Caco-2 (cell line): ENCODE measurements around the gene SDHB. TPM values are rescaled to one million over a fixed set of nuclear protein-coding genes. Genes with fewer than 3 reads are reported as not detected.

ENCODE experiments used
- BruUV-seq: library from RNA; stranded (reverse); fragments of 400-500 nt; replicated peaks from 2 replicates; lab custom pipeline; 2021; lab: Mats Ljungman, UMichigan
- CTCF ChIA-PET: fragments of 300-600 bp; sonication (Branson Sonifier 250); formaldehyde crosslinking; loops from one replicate; lab custom pipeline; 2022; ENCODE audit warnings: antibody characterized with exemption; lab: Charles Lee
- POLR2A ChIA-PET: fragments of 300-600 bp; sonication (Branson Sonifier 250); formaldehyde crosslinking; loops from one replicate; lab custom pipeline; 2022; ENCODE audit warnings: antibody characterized with exemption; lab: Charles Lee
- DNase-seq, 2 experiments: peaks; one replicate each; pipeline versions ENCODE4 v3.0.0 to v3.0.0-alpha.2; 2020 to 2022
- H3K27me3 ChIP-seq: replicated peaks from 2 replicates; pipeline ENCODE4 v1.6.0; 2011; ENCODE audit warnings: low read length; ENCODE audit not compliant: control insufficient read depth, insufficient read depth
- H3K36me3 ChIP-seq: 2 replicates; pipeline ENCODE4 v1.5.1; 2011; ENCODE audit warnings: low read length; ENCODE audit not compliant: control insufficient read depth, insufficient read depth
- H3K4me1 ChIP-seq: fragments of 250-450 bp; sonication (Bioruptor Pico); 2 replicates; pipeline ENCODE4 v1.5.1; 2020; ENCODE audit warnings: mild to moderate bottlenecking
- H3K4me3 ChIP-seq: 2 replicates; pipeline ENCODE4 v1.5.1; 2011; ENCODE audit warnings: low read depth, mild to moderate bottlenecking, control low read depth, low read length
- H3K9me3 ChIP-seq: fragments of 250-450 bp; sonication (Bioruptor Pico); 2 replicates; pipeline ENCODE4 v1.5.1; 2020; ENCODE audit warnings: mild to moderate bottlenecking, moderate library complexity
- H3K27ac Mint-ChIP-seq: one replicate; pipeline ENCODE4 v1.8.0; 2022; ENCODE audit warnings: mixed read lengths; ENCODE audit not compliant: unreplicated experiment
- H3K27me3 Mint-ChIP-seq: one replicate; pipeline ENCODE4 v1.8.0; 2022; ENCODE audit warnings: mixed read lengths; ENCODE audit not compliant: insufficient read depth, unreplicated experiment
- H3K36me3 Mint-ChIP-seq: one replicate; pipeline ENCODE4 v1.8.0; 2022; ENCODE audit warnings: mild to moderate bottlenecking, mixed read lengths; ENCODE audit not compliant: insufficient read depth, unreplicated experiment
- H3K4me1 Mint-ChIP-seq: one replicate; pipeline ENCODE4 v1.8.0; 2022; ENCODE audit warnings: low read depth, mixed read lengths; ENCODE audit not compliant: unreplicated experiment
- H3K4me3 Mint-ChIP-seq: one replicate; pipeline ENCODE4 v1.8.0; 2022; ENCODE audit warnings: mild to moderate bottlenecking, moderate library complexity, mixed read lengths; ENCODE audit not compliant: unreplicated experiment
- H3K9me3 Mint-ChIP-seq: one replicate; pipeline ENCODE4 v1.8.0; 2022; ENCODE audit warnings: mixed read lengths; ENCODE audit not compliant: unreplicated experiment
- intact Hi-C: fragments of 100-400 bp; cut with micrococcal nuclease; formaldehyde crosslinking; loops from one replicate; pipeline ENCODE4 v1.10.0; 2022; ENCODE audit not compliant: unreplicated experiment
- total RNA-seq: library from RNA; stranded (reverse); gene quantifications from 2 replicates; pipeline ENCODE4 v1.2.3, GENCODE V29; 2022
- TF ChIP-seq, protein P1 (sequence below), 2 experiments: fragments of 200-600 bp in 1 of 2; IDR thresholded peaks; 1 replicate in 1 of 2; 2 replicates in 1 of 2; pipeline versions ENCODE4 v1.5.1 to v1.8.0; 2011 to 2022; ENCODE audit warnings: antibody characterized with exemption in 1 of 2, control low read depth in 1 of 2, inconsistent platforms in 1 of 2, low read depth in 1 of 2, low read length in 1 of 2, mild to moderate bottlenecking in 1 of 2, moderate library complexity in 1 of 2; ENCODE audit not compliant: insufficient read depth in 1 of 2, severe bottlenecking in 1 of 2, unreplicated experiment in 1 of 2

Gene SDHB
- total RNA-seq, 1 experiment from 2014 or later: 91.5 TPM

DNA sequence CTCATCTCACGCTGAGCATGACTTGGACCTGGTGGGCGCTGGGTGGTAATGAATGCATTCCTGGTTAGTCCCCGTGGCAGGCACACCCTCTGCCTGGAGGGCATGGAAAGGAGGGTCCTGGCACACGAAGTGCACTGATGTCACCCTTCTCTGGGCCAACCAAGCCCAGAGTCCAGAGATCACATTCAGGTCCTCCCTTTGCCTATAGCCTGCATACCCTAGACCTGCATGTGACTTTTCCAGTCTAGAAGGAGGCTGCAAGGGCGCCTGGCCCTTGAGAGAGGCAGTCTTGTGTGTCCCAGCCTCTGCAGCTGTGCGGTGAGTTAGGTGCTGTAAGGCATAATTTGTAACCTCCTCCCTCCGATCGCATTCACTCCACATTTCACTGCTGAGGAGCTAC lies 43.3 kb upstream of the SDHB start:
- ChIA-PET POLR2A (no interaction called here), CTCF (no interaction called here)
- Mint-ChIP-seq H3K27ac (no peak overlapping the region), H3K4me1 (peaks cover 7% of the 10 kb centered on the region), H3K27me3 (no peaks in the 10 kb centered on the region), H3K4me3 (no peak overlapping the region), H3K9me3 (no peaks in the 10 kb centered on the region), H3K36me3 (no peaks in the 10 kb centered on the region)
- TF ChIP-seq, protein P1, sequence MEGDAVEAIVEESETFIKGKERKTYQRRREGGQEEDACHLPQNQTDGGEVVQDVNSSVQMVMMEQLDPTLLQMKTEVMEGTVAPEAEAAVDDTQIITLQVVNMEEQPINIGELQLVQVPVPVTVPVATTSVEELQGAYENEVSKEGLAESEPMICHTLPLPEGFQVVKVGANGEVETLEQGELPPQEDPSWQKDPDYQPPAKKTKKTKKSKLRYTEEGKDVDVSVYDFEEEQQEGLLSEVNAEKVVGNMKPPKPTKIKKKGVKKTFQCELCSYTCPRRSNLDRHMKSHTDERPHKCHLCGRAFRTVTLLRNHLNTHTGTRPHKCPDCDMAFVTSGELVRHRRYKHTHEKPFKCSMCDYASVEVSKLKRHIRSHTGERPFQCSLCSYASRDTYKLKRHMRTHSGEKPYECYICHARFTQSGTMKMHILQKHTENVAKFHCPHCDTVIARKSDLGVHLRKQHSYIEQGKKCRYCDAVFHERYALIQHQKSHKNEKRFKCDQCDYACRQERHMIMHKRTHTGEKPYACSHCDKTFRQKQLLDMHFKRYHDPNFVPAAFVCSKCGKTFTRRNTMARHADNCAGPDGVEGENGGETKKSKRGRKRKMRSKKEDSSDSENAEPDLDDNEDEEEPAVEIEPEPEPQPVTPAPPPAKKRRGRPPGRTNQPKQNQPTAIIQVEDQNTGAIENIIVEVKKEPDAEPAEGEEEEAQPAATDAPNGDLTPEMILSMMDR (IDR thresholded peaks at IDR 0.05; ENCODE audit: insufficient read depth in 1 of 2, low read depth in 1 of 2, low read length in 1 of 2, severe bottlenecking in 1 of 2, unreplicated experiment in 1 of 2): no peak
- no TSS peak for BruUV-seq
- Histone ChIP-seq H3K4me3 (no peak overlapping the region), H3K9me3 (no peaks in the 10 kb centered on the region), H3K27me3 (no peaks in the 10 kb centered on the region), H3K36me3 (no peaks in the 10 kb centered on the region), H3K4me1 (peaks cover 15% of the 10 kb centered on the region)
- DNase-seq: no peak
- intact Hi-C loops: no loop called here

GRCh38 chr1:17096584-17096983 lies 42.8 kb upstream of the SDHB start:
- Mint-ChIP-seq H3K36me3 (no peaks in the 10 kb centered on the region), H3K9me3 (no peaks in the 10 kb centered on the region), H3K27ac (no peak overlapping the region), H3K4me3 (no peak overlapping the region), H3K4me1 (peaks cover 7% of the 10 kb centered on the region), H3K27me3 (no peaks in the 10 kb centered on the region)
- TF ChIP-seq, protein P1 (IDR thresholded peaks at IDR 0.05; ENCODE audit: insufficient read depth in 1 of 2, low read depth in 1 of 2, low read length in 1 of 2, severe bottlenecking in 1 of 2, unreplicated experiment in 1 of 2): no peak
- Histone ChIP-seq H3K4me1 (peaks cover 15% of the 10 kb centered on the region), H3K36me3 (no peaks in the 10 kb centered on the region), H3K9me3 (no peaks in the 10 kb centered on the region), H3K27me3 (no peaks in the 10 kb centered on the region), H3K4me3 (no peak overlapping the region)
- intact Hi-C loops: no loop called here
- no TSS peak for BruUV-seq
- no peak for DNase-seq
- CTCF ChIA-PET: no interaction called here
- POLR2A ChIA-PET: no interaction called here

GRCh38 chr1:17095141-17095540 lies 41.3 kb upstream of the SDHB start:
- Mint-ChIP-seq H3K27ac (no peak overlapping the region), H3K4me3 (no peak overlapping the region), H3K27me3 (no peaks in the 10 kb centered on the region), H3K4me1 (peaks cover 7% of the 10 kb centered on the region), H3K9me3 (no peaks in the 10 kb centered on the region), H3K36me3 (no peaks in the 10 kb centered on the region)
- H3K36me3 ChIP-seq: no peaks in the 10 kb centered on the region
- H3K4me3 ChIP-seq: no peak overlapping the region
- ChIA-PET CTCF (no interaction called here), POLR2A (no interaction called here)
- H3K4me1 ChIP-seq: peaks cover 15% of the 10 kb centered on the region
- no peak for DNase-seq
- intact Hi-C loops: no loop called here
- no peaks in the 10 kb centered on the region for H3K9me3 ChIP-seq
- no TSS peak for BruUV-seq
- H3K27me3 ChIP-seq: no peaks in the 10 kb centered on the region
- TF ChIP-seq, protein P1 (IDR thresholded peaks at IDR 0.05; ENCODE audit: insufficient read depth in 1 of 2, low read depth in 1 of 2, low read length in 1 of 2, severe bottlenecking in 1 of 2, unreplicated experiment in 1 of 2): no peak
